Measurements from ENCODE around the gene ATP1A2. TPM values are rescaled to one million over a fixed set of nuclear protein-coding genes. Genes with fewer than 3 reads are reported as not detected.

The ATP1A2 gene
- total RNA-seq, 4 donors from 2014 or later, result 2.2 to 32.6 (median 5.3) TPM

- Histone ChIP-seq H3K36me3 (no peaks in the 10 kb centered on the region), H3K4me1 (peaks cover 0 to 10% (median 0%) of the 10 kb centered on the region in 3 donors), H3K27ac (no peak overlapping the region), H3K9me3 (no peaks in the 10 kb centered on the region), H3K4me3 (no peak overlapping the region), H3K27me3 (no peaks in the 10 kb centered on the region)
- TF ChIP-seq CTCF (IDR thresholded peaks at IDR 0.05), result no peak
- no peak for TF ChIP-seq POLR2A (IDR thresholded peaks at IDR 0.05)
- 60 to 81% methylated on average over 1 to 2 of the region's 2 CpGs for WGBS, 2 donors
- DNase-seq, result no peak
- intact Hi-C loops (cut with DNase I), result no loop called here
Observed at GRCh38 chr1:160186729-160187128, 71.2 kb downstream of the ATP1A2 start.

- Histone ChIP-seq H3K36me3 (no peaks in the 10 kb centered on the region), H3K4me3 (no peak overlapping the region), H3K27ac (no peak overlapping the region), H3K9me3 (no peaks in the 10 kb centered on the region), H3K27me3 (no peaks in the 10 kb centered on the region), H3K4me1 (peaks cover 0 to 10% (median 0%) of the 10 kb centered on the region in 3 donors)
- DNase-seq, result no peak
- 59 to 75% methylated on average over 7 of the region's 7 CpGs for WGBS, 2 donors
- intact Hi-C loops (cut with DNase I), result no loop called here
- TF ChIP-seq POLR2A (IDR thresholded peaks at IDR 0.05) (no peak), CTCF (IDR thresholded peaks at IDR 0.05) (no peak)
Observed at GRCh38 chr1:160187407-160187806, 71.8 kb downstream of the ATP1A2 start.

- intact Hi-C loops (cut with DNase I), result no loop called here
- Histone ChIP-seq H3K27me3 (no peaks in the 10 kb centered on the region), H3K4me1 (peaks cover 0 to 18% (median 4%) of the 10 kb centered on the region in 3 donors), H3K9me3 (no peaks in the 10 kb centered on the region), H3K27ac (no peak overlapping the region), H3K4me3 (no peak overlapping the region), H3K36me3 (no peaks in the 10 kb centered on the region)
- no peak for TF ChIP-seq POLR2A (IDR thresholded peaks at IDR 0.05)
- no peak for TF ChIP-seq CTCF (IDR thresholded peaks at IDR 0.05)
- WGBS, 2 donors, result 70 to 74% methylated on average over 7 of the region's 7 CpGs
- no peak for DNase-seq
Observed at GRCh38 chr1:160188341-160188740, 72.8 kb downstream of the ATP1A2 start.

GRCh38 chr1:160189649-160190625 lies 74.4 kb downstream of the ATP1A2 start, which contains the start of gene CASQ1:
Gene CASQ1, plus strand, starts transcription at chr1:160190575. Its CDS starts 177 bp downstream, at chr1:160190752.
- H3K36me3 ChIP-seq, result no peaks in the 10 kb centered on the region
- intact Hi-C loops (cut with DNase I), result no loop called here
- no peaks in the 10 kb centered on the region for H3K9me3 ChIP-seq
- DNase-seq, result no peak
- H3K4me3 ChIP-seq, result no peak within 1 kb of the TSS
- TF ChIP-seq POLR2A (IDR thresholded peaks at IDR 0.05), result no peak
- no peak for TF ChIP-seq CTCF (IDR thresholded peaks at IDR 0.05)
- 39 to 57% methylated on average over 6 to 13 of the region's 15 CpGs for WGBS, 2 donors
- H3K4me1 ChIP-seq, result peaks cover 0 to 22% (median 7%) of the 10 kb centered on the region in 3 donors
- no peak within 1 kb of the TSS for H3K27ac ChIP-seq
- H3K27me3 ChIP-seq, result no peaks in the 10 kb centered on the region

GRCh38 chr1:160191756-160192155 lies 76.2 kb downstream of the ATP1A2 start:
- Histone ChIP-seq H3K36me3 (no peaks in the 10 kb centered on the region), H3K4me3 (no peak overlapping the region), H3K4me1 (peaks cover 0 to 22% (median 7%) of the 10 kb centered on the region in 3 donors), H3K27ac (no peak overlapping the region), H3K9me3 (no peaks in the 10 kb centered on the region), H3K27me3 (no peaks in the 10 kb centered on the region)
- DNase-seq, result no peak
- WGBS, 2 donors, result 85% methylated on average over 2 of the region's 3 CpGs; no CpG with 5 or more reads in 1 of the 2 donors
- TF ChIP-seq POLR2A (IDR thresholded peaks at IDR 0.05) (no peak), CTCF (IDR thresholded peaks at IDR 0.05) (no peak)
- intact Hi-C loops (cut with DNase I), result no loop called here
